NT2/D1 (cell line): ENCODE measurements around the gene POU2F2.

Experiments used
- SUZ12 ChIP-seq: IDR thresholded peaks from 2 replicates; pipeline ENCODE4 v1.6.1; 2011; ENCODE audit not compliant: insufficient read length, insufficient read depth; ENCODE audit errors: extremely low read depth
- YY1 ChIP-seq: IDR thresholded peaks from 2 replicates; pipeline ENCODE4 v1.6.1; 2011; ENCODE audit not compliant: insufficient read length, insufficient read depth
- ZNF274 ChIP-seq: IDR thresholded peaks from 2 replicates; pipeline ENCODE4 v1.6.1; 2011; ENCODE audit warnings: mild to moderate bottlenecking, low read depth, low read length

GRCh38 chr19:42123765-42124164, 8.5 kb downstream of the POU2F2 start:
- no peak for TF ChIP-seq YY1
- no peak for TF ChIP-seq ZNF274
- no peak for TF ChIP-seq SUZ12
